ES-I3 (cell line): Measurements from ENCODE around the gene POLN.

Experiments
- H3K36me3 ChIP-seq: 2 replicates; pipeline ENCODE4 v1.6.1; 2013; ENCODE audit warnings: mild to moderate bottlenecking, low read length, control low read depth, moderate library complexity; ENCODE audit not compliant: insufficient read depth
- H3K4me1 ChIP-seq: 2 replicates; pipeline ENCODE4 v1.6.1; 2013; ENCODE audit warnings: mild to moderate bottlenecking, control low read depth, low read length; ENCODE audit not compliant: insufficient read depth
- H3K9ac ChIP-seq: 2 replicates; pipeline ENCODE4 v1.6.1; 2013; ENCODE audit warnings: low read depth, mild to moderate bottlenecking, low read length, moderate library complexity
- H3K9me3 ChIP-seq: 2 replicates; pipeline ENCODE4 v1.6.1; 2013; ENCODE audit warnings: mild to moderate bottlenecking, low read length, moderate library complexity; ENCODE audit not compliant: control insufficient read depth, insufficient read depth

POLN gene

DNA sequence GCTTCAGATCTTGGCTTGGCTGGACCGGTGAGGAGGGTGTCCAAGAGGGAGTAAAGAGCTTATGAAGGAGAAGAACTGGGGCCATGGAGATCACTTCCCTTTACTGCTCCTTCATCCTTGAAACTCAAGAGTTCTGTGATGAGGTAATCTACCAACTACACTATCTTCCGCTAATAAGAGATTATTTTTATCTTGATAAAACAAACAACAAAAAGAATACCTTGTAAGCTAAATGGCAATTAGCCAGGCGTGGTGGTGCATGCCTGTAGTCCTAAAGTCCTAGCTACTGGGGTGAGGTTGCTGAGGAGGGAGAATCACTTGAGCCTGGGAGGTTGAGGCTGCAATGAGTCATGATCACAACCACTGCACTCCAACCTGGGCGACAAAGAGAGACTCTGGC is 47.4 kb downstream of the POLN start:
- Histone ChIP-seq H3K4me1 (no peaks in the 10 kb centered on the region), H3K9ac (no peak overlapping the region), H3K9me3 (no peaks in the 10 kb centered on the region), H3K36me3 (no peaks in the 10 kb centered on the region)

DNA sequence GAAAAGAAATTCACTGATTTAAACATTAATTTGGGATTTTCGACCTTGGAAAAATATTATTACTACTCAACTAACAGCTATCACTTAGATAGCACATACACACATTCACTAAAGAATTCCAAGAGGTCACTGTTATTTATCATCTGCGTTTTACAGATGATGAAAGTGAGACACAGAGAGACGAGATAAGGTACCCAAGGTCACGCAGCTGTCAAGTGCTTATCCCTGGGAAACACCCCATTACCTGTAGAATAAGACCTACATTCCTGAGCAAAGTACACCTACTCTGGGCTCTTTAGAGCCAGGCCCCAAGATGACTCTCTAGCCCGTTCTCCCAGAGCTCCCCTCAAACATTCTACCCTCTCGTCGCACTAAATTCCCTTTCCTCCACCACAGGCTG is 48.6 kb downstream of the POLN start:
- no peaks in the 10 kb centered on the region for H3K9me3 ChIP-seq

DNA sequence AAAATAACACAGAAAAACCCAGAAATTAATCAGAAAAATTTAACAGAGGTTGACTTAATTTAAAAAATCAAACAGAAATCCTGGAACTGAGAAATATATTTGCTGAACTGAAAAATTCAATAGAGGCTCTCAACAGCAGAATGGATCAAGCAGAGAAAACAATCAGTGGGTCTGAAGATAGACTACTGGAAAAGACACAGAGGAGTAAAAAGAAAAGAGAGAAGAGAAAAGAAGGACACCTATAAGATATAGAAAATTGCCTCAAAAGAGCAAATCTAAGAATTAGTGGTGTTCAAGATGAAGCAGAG is 55.1 kb downstream of the POLN start:
- Histone ChIP-seq H3K4me1 (no peaks in the 10 kb centered on the region; the same call in 1 of the 2 replicates), H3K9ac (no peak overlapping the region), H3K9me3 (peaks cover 3% of the 10 kb centered on the region; the same call in 1 of the 2 replicates), H3K36me3 (no peaks in the 10 kb centered on the region)

More for the DNA sequence above, 48.6 kb downstream of the POLN start:
- no peak overlapping the region for H3K9ac ChIP-seq
- no peaks in the 10 kb centered on the region for H3K36me3 ChIP-seq
- H3K4me1 ChIP-seq = no peaks in the 10 kb centered on the region

DNA sequence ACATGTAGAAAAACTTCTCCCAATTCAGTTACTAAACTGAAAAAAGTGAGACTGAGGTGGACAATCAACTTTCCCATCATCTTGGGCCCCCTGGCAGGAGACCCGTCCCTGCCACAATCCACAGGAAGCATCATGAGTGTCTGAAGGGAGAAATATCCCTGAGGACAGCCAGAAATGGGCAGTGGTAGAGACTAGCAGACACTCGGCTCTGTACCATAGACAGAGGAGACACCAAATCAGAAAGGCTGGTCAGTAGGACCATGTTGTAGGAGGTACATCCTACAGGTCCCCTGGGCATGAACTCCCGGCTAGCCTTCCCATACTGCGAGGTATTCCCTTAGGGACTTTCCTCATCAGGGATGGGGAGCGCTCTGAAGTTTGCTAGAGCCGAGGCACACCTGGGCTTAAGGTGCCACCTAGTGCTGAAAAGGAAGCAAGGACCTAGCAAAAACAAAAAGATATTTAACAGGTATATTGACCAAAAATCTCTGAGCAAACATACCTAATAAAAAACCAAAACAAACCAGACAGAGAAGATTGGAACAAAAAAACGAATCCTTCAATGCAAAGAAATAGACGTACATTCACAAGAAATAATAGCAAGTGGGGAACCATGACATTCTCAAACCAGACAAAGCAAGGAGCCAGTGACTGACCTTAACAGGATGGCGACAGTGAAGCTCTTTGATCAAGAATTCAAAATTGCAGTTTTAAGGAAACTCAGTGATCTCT is 55.6 kb downstream of the POLN start:
- peaks cover 3% of the 10 kb centered on the region; the same call in 1 of the 2 replicates for H3K9me3 ChIP-seq
- H3K36me3 ChIP-seq = no peaks in the 10 kb centered on the region
- H3K9ac ChIP-seq = no peak overlapping the region
- H3K4me1 ChIP-seq = no peaks in the 10 kb centered on the region; the same call in 1 of the 2 replicates

DNA sequence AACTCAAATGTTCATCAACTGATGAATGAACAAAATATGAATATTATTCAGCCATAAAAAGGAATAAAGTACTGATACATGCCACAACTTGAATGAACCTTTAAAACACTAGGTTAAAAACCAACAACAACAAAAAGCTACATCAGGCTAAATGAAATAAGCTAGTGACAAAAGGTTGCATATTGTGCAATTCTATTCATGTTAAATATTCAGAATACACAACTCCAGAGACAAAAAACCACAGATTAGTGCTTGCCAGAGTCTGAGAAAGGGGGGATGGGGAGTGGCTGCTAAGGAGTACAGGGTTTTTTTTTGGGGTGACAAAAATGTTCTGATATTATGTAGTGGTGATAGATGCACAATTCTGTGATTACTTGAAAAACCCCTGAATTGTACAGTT is 58.5 kb downstream of the POLN start:
- Histone ChIP-seq H3K9ac (no peak overlapping the region), H3K36me3 (no peaks in the 10 kb centered on the region), H3K4me1 (no peaks in the 10 kb centered on the region; the same call in 1 of the 2 replicates), H3K9me3 (peaks cover 3% of the 10 kb centered on the region; the same call in 1 of the 2 replicates)

DNA sequence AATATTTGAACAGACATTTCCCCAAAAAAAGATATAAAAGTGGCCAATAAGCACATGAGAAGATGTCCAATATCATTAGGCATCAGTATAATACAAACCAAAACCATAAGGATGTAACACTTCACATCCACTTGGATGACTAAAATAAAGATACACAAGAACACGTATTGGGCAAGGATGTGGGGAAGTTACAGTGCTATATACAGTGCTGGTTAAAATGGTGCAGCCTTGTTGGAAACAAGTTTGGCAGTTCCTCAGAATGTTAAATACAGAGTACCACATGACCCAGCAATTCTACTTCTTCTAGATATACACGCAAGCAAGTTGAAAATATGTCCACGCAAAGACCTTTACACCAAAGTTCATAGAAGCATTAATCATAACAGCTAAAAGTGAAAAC is 58.9 kb downstream of the POLN start:
- Histone ChIP-seq H3K36me3 (no peaks in the 10 kb centered on the region), H3K9ac (no peak overlapping the region), H3K4me1 (no peaks in the 10 kb centered on the region; the same call in 1 of the 2 replicates), H3K9me3 (peaks cover 3% of the 10 kb centered on the region; the same call in 1 of the 2 replicates)

DNA sequence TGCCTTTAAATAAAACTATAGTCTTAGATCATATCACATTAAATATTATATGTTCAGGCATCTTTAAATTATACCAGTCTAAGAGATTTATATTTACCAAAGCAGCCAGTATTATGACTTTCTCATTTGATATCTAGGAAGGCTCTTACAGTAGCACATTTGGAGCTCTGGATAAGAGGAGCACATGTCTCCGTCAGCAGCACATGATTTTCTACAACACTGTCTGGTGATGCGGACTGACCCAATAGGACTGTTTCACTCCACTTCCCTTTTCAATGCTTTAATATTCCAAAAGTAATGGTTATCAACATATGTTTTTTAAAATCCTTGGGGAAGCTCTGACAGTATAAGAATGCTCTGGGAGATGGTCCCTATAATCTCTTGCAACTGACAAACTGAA is 61.5 kb downstream of the POLN start:
- no peaks in the 10 kb centered on the region for H3K36me3 ChIP-seq
- no peaks in the 10 kb centered on the region for H3K4me1 ChIP-seq

DNA sequence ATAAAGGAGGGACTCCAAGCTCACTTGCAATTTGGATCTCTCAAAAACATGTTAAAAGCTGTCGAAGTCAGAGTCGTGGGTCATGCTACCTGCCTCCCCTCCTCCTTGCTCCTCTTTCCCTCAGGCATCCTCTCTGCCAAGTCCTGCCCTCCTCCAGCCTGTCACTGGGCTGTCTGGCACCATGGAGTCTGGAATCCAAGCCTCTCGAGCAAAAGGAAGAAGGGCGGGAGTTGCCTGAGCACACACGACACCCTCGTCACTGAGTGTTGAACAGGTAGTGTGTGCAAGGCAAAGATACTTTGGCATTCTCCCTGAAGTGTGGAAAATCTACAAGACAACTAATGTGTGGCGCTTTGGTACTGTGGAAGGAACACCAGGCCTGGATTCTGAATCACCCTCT is 62.2 kb downstream of the POLN start:
- no peak overlapping the region for H3K9ac ChIP-seq
- no peaks in the 10 kb centered on the region for H3K36me3 ChIP-seq
- peaks cover 3% of the 10 kb centered on the region; the same call in 1 of the 2 replicates for H3K9me3 ChIP-seq
- H3K4me1 ChIP-seq = no peaks in the 10 kb centered on the region

More for the DNA sequence above, 61.5 kb downstream of the POLN start:
- no peak overlapping the region for H3K9ac ChIP-seq
- H3K9me3 ChIP-seq = peaks cover 3% of the 10 kb centered on the region; the same call in 1 of the 2 replicates

DNA sequence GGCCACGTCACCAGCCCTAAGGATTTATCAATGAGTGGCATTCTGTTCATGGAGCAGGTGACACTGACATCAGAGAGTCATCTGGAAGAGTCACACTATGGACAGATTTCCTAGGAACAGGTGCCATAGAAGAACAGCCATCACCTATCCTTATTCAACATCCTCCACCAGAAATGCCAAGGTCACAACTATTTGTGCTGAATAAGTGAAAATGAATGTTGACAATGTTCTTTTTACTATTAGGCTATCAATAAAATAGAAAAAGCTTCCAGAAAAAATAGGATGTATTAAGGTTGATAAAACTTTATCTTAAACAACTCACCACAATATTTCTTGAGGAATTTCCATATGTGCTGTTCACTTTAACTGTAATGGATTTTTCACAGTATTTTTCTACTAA is 62.9 kb downstream of the POLN start:
- no peaks in the 10 kb centered on the region for H3K36me3 ChIP-seq
- peaks cover 3% of the 10 kb centered on the region; the same call in 1 of the 2 replicates for H3K9me3 ChIP-seq
- H3K9ac ChIP-seq = no peak overlapping the region
- no peaks in the 10 kb centered on the region for H3K4me1 ChIP-seq

DNA sequence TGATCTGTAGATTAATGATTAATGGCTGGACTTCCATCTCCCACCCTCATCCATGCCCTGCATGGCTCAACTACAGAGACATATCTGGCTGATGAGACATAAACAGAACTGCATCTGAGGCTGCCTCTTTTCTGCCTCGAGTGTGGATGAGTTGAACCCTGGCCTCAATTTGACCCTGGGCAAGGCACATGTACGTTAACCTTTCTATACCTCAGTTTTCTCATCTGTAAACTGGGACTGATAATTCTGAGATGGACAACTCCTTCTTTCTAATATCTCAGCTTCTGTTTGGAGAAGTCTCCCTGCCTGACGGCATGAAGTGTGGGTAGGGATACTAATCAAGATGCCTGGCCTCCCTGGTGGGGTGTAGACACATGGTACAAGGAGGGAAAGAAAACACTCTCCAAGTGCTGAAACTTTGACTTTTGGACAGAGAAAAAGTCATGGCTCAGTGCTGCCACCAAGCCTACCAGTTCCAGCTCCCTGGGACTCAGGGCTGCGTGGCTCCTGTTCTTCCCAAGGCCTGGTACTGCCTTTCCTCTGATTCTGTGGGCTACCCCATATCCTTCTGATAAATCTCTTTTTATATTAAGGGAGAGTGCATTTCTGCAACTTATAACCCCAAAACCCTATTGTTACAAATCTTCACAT is 64.4 kb downstream of the POLN start:
- H3K9ac ChIP-seq = no peak overlapping the region
- H3K36me3 ChIP-seq = no peaks in the 10 kb centered on the region
- no peaks in the 10 kb centered on the region for H3K4me1 ChIP-seq
- 0 out of 2 replicates have a peak, but pooled peaks cover 3% of the 10 kb centered on the region for H3K9me3 ChIP-seq

DNA sequence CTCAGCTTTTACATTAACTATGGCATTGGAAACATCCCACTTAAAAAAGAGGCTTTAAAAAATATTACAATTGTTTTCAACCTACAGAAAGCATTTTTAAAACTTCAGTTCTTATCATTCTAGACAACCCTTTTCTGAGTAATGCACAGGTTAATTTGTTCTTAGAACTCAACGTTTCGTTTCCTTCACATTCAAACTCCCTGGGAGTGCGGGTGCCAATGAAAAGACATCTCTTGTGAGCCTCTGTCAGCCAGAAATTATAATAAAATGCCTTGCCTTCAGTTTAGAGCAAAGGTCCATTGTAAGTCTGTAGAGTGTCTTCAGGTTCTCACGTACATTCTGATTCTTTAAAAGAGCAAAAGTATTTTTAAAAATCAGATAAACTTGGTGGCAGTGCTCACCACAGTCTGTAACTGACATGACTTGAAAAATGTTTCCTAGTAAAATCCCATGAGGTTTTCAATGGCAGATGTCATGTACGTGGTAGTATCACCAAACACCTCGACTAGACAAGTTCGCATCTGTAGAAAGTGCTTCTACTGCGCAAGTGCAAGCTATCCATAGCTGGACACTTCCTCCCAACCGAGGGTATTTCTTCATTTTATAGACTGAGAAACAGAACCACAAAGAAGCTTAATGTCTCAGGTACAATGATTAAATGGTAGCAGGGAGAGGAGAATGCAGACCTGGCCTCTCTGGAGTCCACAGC is 65.8 kb downstream of the POLN start:
- H3K4me1 ChIP-seq = no peaks in the 10 kb centered on the region

DNA sequence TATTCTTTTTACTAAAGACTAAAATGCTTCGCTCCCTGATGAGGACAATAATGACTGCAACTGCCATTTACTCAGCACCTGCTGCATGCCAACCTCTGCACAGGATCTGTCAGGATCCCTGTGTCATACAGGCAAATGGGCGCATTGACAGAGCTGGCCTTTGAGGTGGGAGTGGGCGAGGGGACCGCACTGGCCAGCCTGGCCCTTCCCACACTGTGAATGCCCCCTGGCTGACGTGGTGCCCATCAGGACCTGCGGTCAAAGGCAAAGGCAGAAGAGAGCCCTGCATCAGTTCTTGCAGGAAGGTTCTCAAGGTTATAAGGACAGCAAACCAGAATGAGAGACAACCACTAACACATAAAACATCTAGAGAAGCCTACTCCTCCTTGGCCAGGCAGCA is 67.9 kb downstream of the POLN start:
- Histone ChIP-seq H3K36me3 (no peaks in the 10 kb centered on the region), H3K9me3 (no peaks in the 10 kb centered on the region), H3K9ac (no peak overlapping the region), H3K4me1 (no peaks in the 10 kb centered on the region)

More for the DNA sequence above, 65.8 kb downstream of the POLN start:
- H3K9ac ChIP-seq = no peak overlapping the region
- H3K9me3 ChIP-seq = no peaks in the 10 kb centered on the region
- H3K36me3 ChIP-seq = no peaks in the 10 kb centered on the region

DNA sequence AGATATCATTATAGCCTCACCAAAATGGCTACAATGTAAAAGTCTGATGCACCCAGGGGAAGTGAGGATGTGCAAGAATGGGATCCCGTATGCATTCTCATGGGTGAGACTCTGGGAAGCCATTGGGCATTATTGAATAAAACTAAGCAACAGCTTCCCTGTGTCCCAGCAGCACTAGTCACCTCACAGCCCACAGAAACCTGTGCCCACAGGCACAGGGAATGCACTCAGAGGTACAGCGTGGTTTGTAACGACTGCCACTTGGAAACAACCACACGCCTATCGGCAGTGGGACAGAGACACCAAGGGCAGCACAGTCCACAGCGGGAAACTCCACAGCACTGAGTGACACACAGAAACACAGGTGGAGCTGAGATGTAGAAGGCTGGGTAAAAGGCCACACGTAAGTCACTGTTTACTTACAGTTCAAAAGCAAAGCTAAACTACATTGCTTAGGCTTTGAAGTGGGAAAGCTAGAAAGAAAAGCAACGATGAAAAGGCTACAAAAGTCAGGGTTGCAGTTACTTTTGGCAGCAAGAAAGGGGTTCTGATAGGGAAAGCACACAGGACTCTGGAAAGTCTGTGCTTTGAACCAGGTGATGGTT is 69.2 kb downstream of the POLN start:
- no peaks in the 10 kb centered on the region for H3K9me3 ChIP-seq
- no peaks in the 10 kb centered on the region for H3K36me3 ChIP-seq
- H3K9ac ChIP-seq = no peak overlapping the region
- H3K4me1 ChIP-seq = no peaks in the 10 kb centered on the region

DNA sequence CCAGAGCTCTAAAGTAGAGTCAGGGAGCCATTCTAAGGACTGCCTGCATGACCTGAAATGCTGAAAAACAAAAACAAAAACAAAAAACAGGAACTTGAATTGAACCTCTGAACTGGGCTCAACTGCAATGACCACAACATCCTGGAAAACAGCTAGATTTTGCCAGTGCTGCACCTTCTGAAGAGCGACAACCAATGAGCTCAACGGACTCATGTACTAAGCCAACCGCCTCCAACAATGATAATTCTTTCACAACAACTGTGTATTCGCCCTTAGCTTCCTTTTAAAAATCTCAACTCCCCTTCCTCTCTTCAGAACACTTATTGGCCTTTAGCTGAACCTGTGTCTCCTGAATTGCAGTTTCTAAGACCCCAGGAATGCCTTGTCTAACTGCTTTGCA is 69.8 kb downstream of the POLN start:
- H3K9ac ChIP-seq = no peak overlapping the region
- no peaks in the 10 kb centered on the region for H3K36me3 ChIP-seq
- no peaks in the 10 kb centered on the region for H3K4me1 ChIP-seq
- H3K9me3 ChIP-seq = no peaks in the 10 kb centered on the region
